ENCODE data around the gene KCTD3. TPM values are rescaled to one million over a fixed set of nuclear protein-coding genes. Genes with fewer than 3 reads are reported as not detected.

The KCTD3 gene
- total RNA-seq, 1 experiment from 2014 or later = 53.6 TPM

GRCh38 chr1:215603319-215603718 lies 36.2 kb downstream of the KCTD3 start:
- Histone ChIP-seq H3K36me3 (ENCODE audit: low read depth) (peaks cover 21% of the 10 kb centered on the region), H2AFZ (no peak overlapping the region), H3K4me2 (no peak overlapping the region), H3K27ac (peak overlapping the region; percentile 39; the same call in 1 of the 2 replicates), H3K79me2 (ENCODE audit: low read depth) (peaks cover 4% of the 10 kb centered on the region), H3K9me3 (ENCODE audit: insufficient read depth, low read depth) (0 out of 2 replicates have a peak, but pooled peaks cover 3% of the 10 kb centered on the region), H3F3A (ENCODE audit: insufficient read depth, low read depth) (no peaks in the 10 kb centered on the region), H4K20me1 (ENCODE audit: insufficient read depth) (no peaks in the 10 kb centered on the region), H3K9me2 (ENCODE audit: insufficient read depth) (no peaks in the 10 kb centered on the region), H3K27me3 (ENCODE audit: insufficient read depth, low read depth) (no peaks in the 10 kb centered on the region), H3K4me1 (replicated peaks; ENCODE audit: insufficient read depth) (no peaks in the 10 kb centered on the region; the same call in 1 of the 2 replicates), H3K4me3 (no peak overlapping the region)
- TF ChIP-seq, protein P1, sequence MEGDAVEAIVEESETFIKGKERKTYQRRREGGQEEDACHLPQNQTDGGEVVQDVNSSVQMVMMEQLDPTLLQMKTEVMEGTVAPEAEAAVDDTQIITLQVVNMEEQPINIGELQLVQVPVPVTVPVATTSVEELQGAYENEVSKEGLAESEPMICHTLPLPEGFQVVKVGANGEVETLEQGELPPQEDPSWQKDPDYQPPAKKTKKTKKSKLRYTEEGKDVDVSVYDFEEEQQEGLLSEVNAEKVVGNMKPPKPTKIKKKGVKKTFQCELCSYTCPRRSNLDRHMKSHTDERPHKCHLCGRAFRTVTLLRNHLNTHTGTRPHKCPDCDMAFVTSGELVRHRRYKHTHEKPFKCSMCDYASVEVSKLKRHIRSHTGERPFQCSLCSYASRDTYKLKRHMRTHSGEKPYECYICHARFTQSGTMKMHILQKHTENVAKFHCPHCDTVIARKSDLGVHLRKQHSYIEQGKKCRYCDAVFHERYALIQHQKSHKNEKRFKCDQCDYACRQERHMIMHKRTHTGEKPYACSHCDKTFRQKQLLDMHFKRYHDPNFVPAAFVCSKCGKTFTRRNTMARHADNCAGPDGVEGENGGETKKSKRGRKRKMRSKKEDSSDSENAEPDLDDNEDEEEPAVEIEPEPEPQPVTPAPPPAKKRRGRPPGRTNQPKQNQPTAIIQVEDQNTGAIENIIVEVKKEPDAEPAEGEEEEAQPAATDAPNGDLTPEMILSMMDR (conservative IDR thresholded peaks at IDR 0.05) = no peak
- no peak for TF ChIP-seq EZH2 (IDR thresholded peaks at IDR 0.05; ENCODE audit: low read depth)
- BruUV-seq (replicated peaks) = no TSS peak
- no peak for DNase-seq
- POLR2A ChIA-PET (ENCODE audit: unreplicated experiment) = interaction anchor here (0.6 kb wide), 1 partner anchor 17 kb away, joined by 11 read pairs; no protein-coding TSS in a partner anchor
- CTCF ChIA-PET = no interaction called here
- intact Hi-C loops (cut with micrococcal nuclease; ENCODE audit: unreplicated experiment) = loop anchor here (10.0 kb wide), 1 partner anchor 939 kb away; no protein-coding TSS in a partner anchor

DNA sequence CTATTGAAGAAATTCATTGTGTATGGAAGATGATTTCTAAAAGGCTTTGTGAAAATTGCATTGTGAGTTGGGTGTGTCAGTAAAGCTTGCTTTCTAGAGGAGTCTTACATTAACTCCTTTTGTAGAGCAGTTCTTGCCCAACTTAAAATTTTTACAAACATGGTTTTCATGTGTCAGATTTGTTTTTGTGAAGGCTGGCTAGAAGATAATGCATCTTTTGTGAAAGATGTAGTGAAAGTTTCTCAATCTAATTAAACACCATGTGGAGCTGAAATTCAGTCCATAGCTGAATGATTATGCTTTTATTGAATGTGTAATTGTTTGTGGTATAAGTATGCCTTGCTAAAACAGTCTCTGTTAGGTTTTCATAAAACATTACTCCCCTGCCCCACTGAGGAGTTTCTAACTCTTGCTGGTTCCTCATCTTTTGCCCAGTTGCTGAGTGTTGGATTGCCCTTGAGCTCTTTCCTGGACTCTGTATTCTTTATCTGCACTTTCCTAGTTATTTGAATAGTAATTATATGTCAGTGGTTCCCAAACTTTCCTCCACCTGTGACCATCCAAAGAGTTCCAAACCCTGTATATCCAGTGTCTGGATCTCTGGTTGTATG lies 38.0 kb downstream of the KCTD3 start:
- DNase-seq = no peak
- Histone ChIP-seq H3K79me2 (ENCODE audit: low read depth) (peaks cover 4% of the 10 kb centered on the region), H3K36me3 (ENCODE audit: low read depth) (peaks cover 37% of the 10 kb centered on the region), H3K9me2 (ENCODE audit: insufficient read depth) (no peaks in the 10 kb centered on the region), H3K27me3 (ENCODE audit: insufficient read depth, low read depth) (no peaks in the 10 kb centered on the region), H4K20me1 (ENCODE audit: insufficient read depth) (no peaks in the 10 kb centered on the region; the same call in 1 of the 2 replicates), H3K4me1 (replicated peaks; ENCODE audit: insufficient read depth) (no peaks in the 10 kb centered on the region; the same call in 1 of the 2 replicates), H3K4me3 (no peak overlapping the region), H3F3A (ENCODE audit: insufficient read depth, low read depth) (no peaks in the 10 kb centered on the region; the same call in 1 of the 2 replicates), H3K9me3 (ENCODE audit: insufficient read depth, low read depth) (no peaks in the 10 kb centered on the region), H3K27ac (0 out of 2 replicates have a peak overlapping the region, but pooled peaks have one; percentile 9), H2AFZ (no peak overlapping the region), H3K4me2 (no peak overlapping the region)
- ChIA-PET POLR2A (ENCODE audit: unreplicated experiment) (no interaction called here), CTCF (no interaction called here)
- TF ChIP-seq, protein P1 (conservative IDR thresholded peaks at IDR 0.05) = no peak
- TF ChIP-seq EZH2 (IDR thresholded peaks at IDR 0.05; ENCODE audit: low read depth) = no peak
- intact Hi-C loops (cut with micrococcal nuclease; ENCODE audit: unreplicated experiment) = loop anchor here (5.0 to 10.0 kb wide), 3 partner anchors 38 to 940 kb away; partner anchors contain the start of gene KCTD3
- no TSS peak for BruUV-seq (replicated peaks)

- H3K27ac ChIP-seq = peak overlapping the region; percentile 9; the same call in 1 of the 2 replicates
- intact Hi-C loops (cut with micrococcal nuclease; ENCODE audit: unreplicated experiment) = loop anchor here (2.0 to 10.0 kb wide), 4 partner anchors 39 to 941 kb away; partner anchors contain the start of gene KCTD3
- CTCF ChIA-PET = interaction anchor here (2.0 kb wide), 1 partner anchor 12 kb away, joined by 6 read pairs; no protein-coding TSS in a partner anchor
Observed at GRCh38 chr1:215606036-215606435, 38.9 kb downstream of the KCTD3 start.

More at GRCh38 chr1:215606036-215606435, 38.9 kb downstream of the KCTD3 start:
- H3K27me3 ChIP-seq (ENCODE audit: insufficient read depth, low read depth) = no peaks in the 10 kb centered on the region
- TF ChIP-seq, protein P1 (conservative IDR thresholded peaks at IDR 0.05) = no peak
- TF ChIP-seq EZH2 (IDR thresholded peaks at IDR 0.05; ENCODE audit: low read depth) = no peak
- no peaks in the 10 kb centered on the region; the same call in 1 of the 2 replicates for H3K4me1 ChIP-seq (replicated peaks; ENCODE audit: insufficient read depth)
- H3K79me2 ChIP-seq (ENCODE audit: low read depth) = peaks cover 4% of the 10 kb centered on the region
- no peak overlapping the region for H2AFZ ChIP-seq
- H3K36me3 ChIP-seq (ENCODE audit: low read depth) = peaks cover 36% of the 10 kb centered on the region
- no peaks in the 10 kb centered on the region; the same call in 1 of the 2 replicates for H4K20me1 ChIP-seq (ENCODE audit: insufficient read depth)
- peaks cover under 1% of the 10 kb centered on the region; the same call in 1 of the 2 replicates for H3F3A ChIP-seq (ENCODE audit: insufficient read depth, low read depth)
- H3K4me3 ChIP-seq = no peak overlapping the region
- POLR2A ChIA-PET (ENCODE audit: unreplicated experiment) = no interaction called here
- H3K4me2 ChIP-seq = no peak overlapping the region
- no TSS peak for BruUV-seq (replicated peaks)
- no peaks in the 10 kb centered on the region for H3K9me3 ChIP-seq (ENCODE audit: insufficient read depth, low read depth)
- no peak for DNase-seq
- no peaks in the 10 kb centered on the region for H3K9me2 ChIP-seq (ENCODE audit: insufficient read depth)

Measured in PC-9 (cell line).